GM23338 (cell line): ENCODE data around the gene TENM3.

ENCODE experiments used
- CREB1 ChIP-seq: fragments of 250-450 bp; sonication (Bioruptor Pico); IDR thresholded peaks from 2 replicates; pipeline ENCODE4 v1.5.0; 2020; ENCODE audit warnings: low read depth, mild to moderate bottlenecking, moderate library complexity
- CTCF ChIP-seq, 2 experiments: fragments of 200-600 bp in 1 of 2; sonication (generic) in 1 of 2; conservative IDR thresholded peaks; 2 replicates each; pipeline versions ENCODE4 v1.5.1 to v1.6.1; 2016 to 2017; ENCODE audit warnings: antibody characterized with exemption in 2 of 2, low read depth in 2 of 2, mild to moderate bottlenecking in 2 of 2, moderate library complexity in 1 of 2
- ETS1 ChIP-seq: IDR thresholded peaks from 2 replicates; pipeline ENCODE4 v1.6.1; 2016; ENCODE audit warnings: antibody characterized with exemption
- EZH2phosphoT487 ChIP-seq: fragments of 200-600 bp; sonication (generic); IDR thresholded peaks from one replicate; pipeline ENCODE4 v1.8.1; 2018; ENCODE audit warnings: antibody characterized with exemption; ENCODE audit not compliant: unreplicated experiment
- NANOG ChIP-seq: IDR thresholded peaks from 2 replicates; pipeline ENCODE4 v1.6.1; 2016; ENCODE audit warnings: antibody characterized with exemption, borderline replicate concordance
- POLR2AphosphoS5 ChIP-seq: IDR thresholded peaks from 2 replicates; pipeline ENCODE4 v1.6.1; 2016; ENCODE audit warnings: antibody characterized with exemption, low read depth

GRCh38 chr4:182314537-182314936 is 71.3 kb downstream of the TENM3 start:
- TF ChIP-seq ETS1 (no peak), CTCF (conservative IDR thresholded peaks at IDR 0.05; ENCODE audit: low read depth in 2 of 2) (no peak), POLR2AphosphoS5 (no peak), NANOG (no peak), EZH2phosphoT487 (no peak), CREB1 (CRISPR knock-in tag) (no peak)
